ENCODE measurements around the gene KDM4C. TPM values are rescaled to one million over a fixed set of nuclear protein-coding genes. Genes with fewer than 3 reads are reported as not detected.

The KDM4C gene
- total RNA-seq, 1 experiment from 2014 or later, result 7.1 TPM

DNA sequence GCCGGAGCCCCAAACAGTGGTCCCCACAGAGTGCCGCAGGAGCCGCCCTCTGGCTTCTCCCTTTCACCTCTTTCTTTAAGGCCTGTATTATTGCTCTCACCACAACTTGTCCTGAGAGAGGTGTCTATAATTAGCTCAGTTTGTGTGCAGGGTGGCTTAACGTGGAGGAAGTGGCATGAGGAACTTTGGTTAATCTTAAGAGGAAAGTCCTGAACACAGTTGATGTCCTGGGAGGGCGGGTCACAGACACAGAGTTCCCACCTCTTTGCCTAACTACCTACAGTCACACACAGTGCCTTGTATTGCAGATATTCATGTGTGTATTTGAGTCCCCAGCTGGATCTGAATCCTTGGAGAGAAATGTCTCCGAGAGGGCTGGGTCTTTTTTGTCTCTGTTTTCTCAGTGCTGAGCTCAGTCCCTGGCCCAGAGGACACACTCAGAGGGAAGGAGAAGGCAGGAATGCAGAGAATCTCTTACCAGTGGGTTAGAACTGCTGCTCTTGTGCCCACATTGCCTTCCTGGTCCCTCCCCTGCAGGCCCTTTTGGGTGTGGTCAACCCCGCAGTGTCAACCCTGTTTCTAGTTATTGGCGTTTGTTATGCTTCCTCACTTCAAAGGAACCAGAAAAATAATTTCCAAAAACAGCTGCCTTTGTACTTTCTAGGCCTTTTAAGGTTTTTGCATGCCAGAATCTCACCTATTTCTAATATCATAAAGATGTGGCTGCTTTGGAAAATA is 392.5 kb downstream of the KDM4C start:
- DNase-seq (ENCODE audit: low read depth, low spot score) (no peak), ATAC-seq (no peak)
- H3K9me3 ChIP-seq (ENCODE audit: control insufficient read depth, insufficient read depth, low read depth, low read length), result no peaks in the 10 kb centered on the region
- ChIA-PET POLR2A (no interaction called here), CTCF (no interaction called here)
- in situ Hi-C loops (cut with HindIII; ENCODE audit: low pct_unique_long_range_greater_than_20kb, low sequenced_read_pairs) (no loop called here), intact Hi-C loops (cut with micrococcal nuclease; ENCODE audit: unreplicated experiment) (no loop called here)
- BruUV-seq (replicated peaks), result no TSS peak
- no peaks in the 10 kb centered on the region for H3K4me1 ChIP-seq (ENCODE audit: control insufficient read depth, insufficient read depth, low read length)
- H3K27me3 ChIP-seq (ENCODE audit: control insufficient read depth, insufficient read depth, low read length), result no peaks in the 10 kb centered on the region
- TF ChIP-seq SIN3A (IDR thresholded peaks at IDR 0.05; ENCODE audit: borderline replicate concordance, insufficient read depth, low read depth, low read length), result no peak
- TF ChIP-seq, protein P1, sequence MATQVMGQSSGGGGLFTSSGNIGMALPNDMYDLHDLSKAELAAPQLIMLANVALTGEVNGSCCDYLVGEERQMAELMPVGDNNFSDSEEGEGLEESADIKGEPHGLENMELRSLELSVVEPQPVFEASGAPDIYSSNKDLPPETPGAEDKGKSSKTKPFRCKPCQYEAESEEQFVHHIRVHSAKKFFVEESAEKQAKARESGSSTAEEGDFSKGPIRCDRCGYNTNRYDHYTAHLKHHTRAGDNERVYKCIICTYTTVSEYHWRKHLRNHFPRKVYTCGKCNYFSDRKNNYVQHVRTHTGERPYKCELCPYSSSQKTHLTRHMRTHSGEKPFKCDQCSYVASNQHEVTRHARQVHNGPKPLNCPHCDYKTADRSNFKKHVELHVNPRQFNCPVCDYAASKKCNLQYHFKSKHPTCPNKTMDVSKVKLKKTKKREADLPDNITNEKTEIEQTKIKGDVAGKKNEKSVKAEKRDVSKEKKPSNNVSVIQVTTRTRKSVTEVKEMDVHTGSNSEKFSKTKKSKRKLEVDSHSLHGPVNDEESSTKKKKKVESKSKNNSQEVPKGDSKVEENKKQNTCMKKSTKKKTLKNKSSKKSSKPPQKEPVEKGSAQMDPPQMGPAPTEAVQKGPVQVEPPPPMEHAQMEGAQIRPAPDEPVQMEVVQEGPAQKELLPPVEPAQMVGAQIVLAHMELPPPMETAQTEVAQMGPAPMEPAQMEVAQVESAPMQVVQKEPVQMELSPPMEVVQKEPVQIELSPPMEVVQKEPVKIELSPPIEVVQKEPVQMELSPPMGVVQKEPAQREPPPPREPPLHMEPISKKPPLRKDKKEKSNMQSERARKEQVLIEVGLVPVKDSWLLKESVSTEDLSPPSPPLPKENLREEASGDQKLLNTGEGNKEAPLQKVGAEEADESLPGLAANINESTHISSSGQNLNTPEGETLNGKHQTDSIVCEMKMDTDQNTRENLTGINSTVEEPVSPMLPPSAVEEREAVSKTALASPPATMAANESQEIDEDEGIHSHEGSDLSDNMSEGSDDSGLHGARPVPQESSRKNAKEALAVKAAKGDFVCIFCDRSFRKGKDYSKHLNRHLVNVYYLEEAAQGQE (IDR thresholded peaks at IDR 0.05; ENCODE audit: insufficient read depth in 1 of 2, low read depth in 2 of 2, low read length in 1 of 2), result no peak
- TF ChIP-seq POLR2AphosphoS5 (IDR thresholded peaks at IDR 0.05; ENCODE audit: low read depth, low read length), result no peak
- no peak for TF ChIP-seq TCF7L2 (IDR thresholded peaks at IDR 0.05; ENCODE audit: low read depth, low read length)
- TF ChIP-seq, protein P2, sequence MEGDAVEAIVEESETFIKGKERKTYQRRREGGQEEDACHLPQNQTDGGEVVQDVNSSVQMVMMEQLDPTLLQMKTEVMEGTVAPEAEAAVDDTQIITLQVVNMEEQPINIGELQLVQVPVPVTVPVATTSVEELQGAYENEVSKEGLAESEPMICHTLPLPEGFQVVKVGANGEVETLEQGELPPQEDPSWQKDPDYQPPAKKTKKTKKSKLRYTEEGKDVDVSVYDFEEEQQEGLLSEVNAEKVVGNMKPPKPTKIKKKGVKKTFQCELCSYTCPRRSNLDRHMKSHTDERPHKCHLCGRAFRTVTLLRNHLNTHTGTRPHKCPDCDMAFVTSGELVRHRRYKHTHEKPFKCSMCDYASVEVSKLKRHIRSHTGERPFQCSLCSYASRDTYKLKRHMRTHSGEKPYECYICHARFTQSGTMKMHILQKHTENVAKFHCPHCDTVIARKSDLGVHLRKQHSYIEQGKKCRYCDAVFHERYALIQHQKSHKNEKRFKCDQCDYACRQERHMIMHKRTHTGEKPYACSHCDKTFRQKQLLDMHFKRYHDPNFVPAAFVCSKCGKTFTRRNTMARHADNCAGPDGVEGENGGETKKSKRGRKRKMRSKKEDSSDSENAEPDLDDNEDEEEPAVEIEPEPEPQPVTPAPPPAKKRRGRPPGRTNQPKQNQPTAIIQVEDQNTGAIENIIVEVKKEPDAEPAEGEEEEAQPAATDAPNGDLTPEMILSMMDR (IDR thresholded peaks at IDR 0.05), result no peak
- H3K4me3 ChIP-seq (ENCODE audit: low read depth in 2 of 2, low read length in 2 of 2), result no peak overlapping the region
- no peaks in the 10 kb centered on the region for H3K36me3 ChIP-seq (ENCODE audit: control insufficient read depth, insufficient read depth, low read length)
- no peak overlapping the region for H3K27ac ChIP-seq (ENCODE audit: low read length)

DNA sequence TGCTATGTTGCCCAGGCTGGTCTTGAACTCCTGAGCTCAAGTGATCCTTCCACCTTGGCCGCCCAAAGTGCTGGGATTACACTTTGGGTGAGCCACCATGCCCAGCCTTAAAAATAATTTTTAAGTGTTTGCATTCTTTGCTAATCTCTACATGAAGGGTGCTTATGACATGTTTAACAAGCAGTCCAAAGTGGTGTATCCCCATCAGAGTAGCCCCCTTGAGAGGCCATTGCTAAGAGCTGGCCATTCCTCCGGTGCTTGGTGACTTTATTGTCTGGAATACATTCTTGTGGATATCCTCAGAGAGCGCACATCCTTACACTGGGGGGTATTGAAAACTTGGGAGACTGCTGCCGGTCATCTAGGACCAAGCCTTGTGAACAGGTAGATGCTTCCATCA is 395.4 kb downstream of the KDM4C start:
- intact Hi-C loops (cut with micrococcal nuclease; ENCODE audit: unreplicated experiment), result no loop called here
- H3K4me3 ChIP-seq (ENCODE audit: low read depth in 2 of 2, low read length in 2 of 2), result no peak overlapping the region
- no TSS peak for BruUV-seq (replicated peaks)

More for the DNA sequence above, 395.4 kb downstream of the KDM4C start:
- ATAC-seq, result no peak
- in situ Hi-C loops (cut with HindIII; ENCODE audit: low pct_unique_long_range_greater_than_20kb, low sequenced_read_pairs), result no loop called here
- H3K27ac ChIP-seq (ENCODE audit: low read length), result no peak overlapping the region
- no peak for TF ChIP-seq SIN3A (IDR thresholded peaks at IDR 0.05; ENCODE audit: borderline replicate concordance, insufficient read depth, low read depth, low read length)
- TF ChIP-seq POLR2AphosphoS5 (IDR thresholded peaks at IDR 0.05; ENCODE audit: low read depth, low read length), result no peak
- TF ChIP-seq, protein P1 (IDR thresholded peaks at IDR 0.05; ENCODE audit: insufficient read depth in 1 of 2, low read depth in 2 of 2, low read length in 1 of 2), result no peak
- no peak for TF ChIP-seq TCF7L2 (IDR thresholded peaks at IDR 0.05; ENCODE audit: low read depth, low read length)
- TF ChIP-seq, protein P2 (IDR thresholded peaks at IDR 0.05), result no peak
- CTCF ChIA-PET, result no interaction called here
- DNase-seq (ENCODE audit: low read depth, low spot score), result no peak
- H3K9me3 ChIP-seq (ENCODE audit: control insufficient read depth, insufficient read depth, low read depth, low read length), result no peaks in the 10 kb centered on the region
- H3K4me1 ChIP-seq (ENCODE audit: control insufficient read depth, insufficient read depth, low read length), result no peaks in the 10 kb centered on the region
- no peaks in the 10 kb centered on the region for H3K36me3 ChIP-seq (ENCODE audit: control insufficient read depth, insufficient read depth, low read length)
- POLR2A ChIA-PET, result no interaction called here
- no peaks in the 10 kb centered on the region for H3K27me3 ChIP-seq (ENCODE audit: control insufficient read depth, insufficient read depth, low read length)
